ENCODE results near the gene PTPDC1.

The PTPDC1 gene

GRCh38 chr9:94140791-94141790 is 56.8 kb downstream of the PTPDC1 start:
- no peak for DNase-seq (ENCODE audit: extremely low read depth in 1 of 2, low read depth in 1 of 2)

- DNase-seq (ENCODE audit: extremely low read depth in 1 of 2, low read depth in 1 of 2) = no peak
Observed at GRCh38 chr9:94142353-94142752, 58.1 kb downstream of the PTPDC1 start.

GRCh38 chr9:94144394-94144793 is 60.1 kb downstream of the PTPDC1 start:
- DNase-seq (ENCODE audit: extremely low read depth in 1 of 2, low read depth in 1 of 2) = no peak

- DNase-seq (ENCODE audit: extremely low read depth in 1 of 2, low read depth in 1 of 2) = no peak
Observed at GRCh38 chr9:94145640-94146039, 61.4 kb downstream of the PTPDC1 start.

- DNase-seq (ENCODE audit: extremely low read depth in 1 of 2, low read depth in 1 of 2) = no peak
Observed at GRCh38 chr9:94147776-94148175, 63.5 kb downstream of the PTPDC1 start.

DNA sequence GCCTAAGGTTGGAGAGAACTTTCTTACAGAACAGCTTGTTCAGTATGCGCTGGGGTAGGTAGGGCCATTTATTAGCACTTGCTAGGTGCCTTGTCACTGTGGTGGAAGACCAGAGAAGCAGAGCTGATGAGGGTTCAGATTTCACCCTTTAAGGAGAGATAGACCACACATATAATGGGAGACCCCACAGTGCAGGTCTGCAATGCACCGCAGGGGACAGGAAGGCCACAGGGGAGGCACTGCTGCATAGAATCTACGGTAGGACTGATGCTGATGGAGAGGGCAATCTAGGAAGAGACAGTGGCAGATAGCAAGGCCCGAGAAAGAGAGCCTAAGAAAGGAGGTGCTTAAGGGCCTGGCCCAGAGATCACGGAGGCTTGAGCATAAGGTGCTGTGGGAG is 64.2 kb downstream of the PTPDC1 start:
- DNase-seq (ENCODE audit: extremely low read depth in 1 of 2, low read depth in 1 of 2) = no peak

- DNase-seq (ENCODE audit: extremely low read depth in 1 of 2, low read depth in 1 of 2) = no peak
Observed at GRCh38 chr9:94149696-94150095, 65.4 kb downstream of the PTPDC1 start.

DNA sequence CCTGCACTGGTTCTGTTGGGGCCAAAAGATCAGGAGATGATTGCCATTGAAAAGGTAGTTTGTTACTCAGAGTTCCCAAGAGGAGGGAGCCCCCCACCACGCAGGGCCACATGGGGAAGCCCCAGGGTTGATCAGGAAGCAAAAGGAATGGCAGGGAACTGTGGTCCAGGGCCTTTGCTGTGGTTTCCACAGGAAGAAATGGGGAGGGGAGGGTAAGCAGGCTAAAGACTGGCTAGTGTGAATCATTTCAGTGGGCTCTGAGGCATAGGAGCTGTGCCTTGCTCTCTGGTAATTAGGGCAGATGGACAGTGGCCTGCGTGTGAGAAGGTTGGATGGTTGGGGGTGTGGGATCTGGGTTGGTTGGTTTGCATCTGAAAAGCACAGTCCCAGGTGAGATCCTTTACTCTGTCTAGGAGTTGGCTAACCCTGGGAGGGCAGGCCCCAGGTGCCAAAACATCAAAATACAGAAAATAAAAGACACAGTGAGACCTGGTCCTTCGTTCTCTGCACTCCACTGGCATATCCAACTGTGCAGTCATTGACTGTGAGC is 66.1 kb downstream of the PTPDC1 start:
- DNase-seq (ENCODE audit: extremely low read depth in 1 of 2, low read depth in 1 of 2) = no peak

DNA sequence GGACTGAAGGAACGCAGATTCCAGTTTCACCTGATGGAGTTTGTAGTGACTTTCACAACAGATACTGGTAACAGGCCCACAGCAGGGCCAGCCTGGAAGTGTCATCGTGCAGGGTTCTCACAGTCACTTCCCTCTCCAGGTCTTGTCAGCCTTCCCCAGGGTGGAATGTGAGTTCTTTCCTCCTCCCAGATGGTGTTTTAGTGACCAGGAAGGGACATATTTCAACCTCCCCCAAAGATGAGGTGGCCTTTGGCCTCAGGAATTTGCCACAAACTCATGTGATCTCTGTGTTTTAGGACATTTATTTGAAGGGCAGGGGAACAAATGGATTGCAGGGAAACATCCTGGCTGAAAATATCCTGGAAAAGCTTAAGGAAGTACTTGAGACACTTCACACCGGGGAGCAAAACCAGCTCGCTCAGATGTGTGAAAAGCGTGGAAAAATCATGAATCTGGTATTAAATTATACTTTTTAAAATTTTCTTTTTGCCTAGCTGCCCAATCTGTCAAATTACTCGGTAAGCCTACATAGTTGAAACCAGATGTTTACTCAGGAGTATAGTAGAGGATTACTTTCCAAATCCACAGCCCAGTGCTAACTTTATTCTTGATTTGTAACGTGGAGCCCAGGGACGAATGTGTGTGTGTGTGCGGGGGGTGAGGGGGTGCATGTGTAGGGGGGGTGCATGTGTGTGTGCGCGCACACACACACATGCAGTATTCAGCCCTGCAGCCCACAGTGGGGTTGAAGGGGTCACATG is 66.8 kb downstream of the PTPDC1 start:
- no peak for DNase-seq (ENCODE audit: extremely low read depth in 1 of 2, low read depth in 1 of 2)

- DNase-seq (ENCODE audit: extremely low read depth in 1 of 2, low read depth in 1 of 2) = no peak
Observed at GRCh38 chr9:94153905-94154304, 69.6 kb downstream of the PTPDC1 start.

- DNase-seq (ENCODE audit: extremely low read depth in 1 of 2, low read depth in 1 of 2) = no peak
Observed at GRCh38 chr9:94156348-94157049, 72.2 kb downstream of the PTPDC1 start.

DNA sequence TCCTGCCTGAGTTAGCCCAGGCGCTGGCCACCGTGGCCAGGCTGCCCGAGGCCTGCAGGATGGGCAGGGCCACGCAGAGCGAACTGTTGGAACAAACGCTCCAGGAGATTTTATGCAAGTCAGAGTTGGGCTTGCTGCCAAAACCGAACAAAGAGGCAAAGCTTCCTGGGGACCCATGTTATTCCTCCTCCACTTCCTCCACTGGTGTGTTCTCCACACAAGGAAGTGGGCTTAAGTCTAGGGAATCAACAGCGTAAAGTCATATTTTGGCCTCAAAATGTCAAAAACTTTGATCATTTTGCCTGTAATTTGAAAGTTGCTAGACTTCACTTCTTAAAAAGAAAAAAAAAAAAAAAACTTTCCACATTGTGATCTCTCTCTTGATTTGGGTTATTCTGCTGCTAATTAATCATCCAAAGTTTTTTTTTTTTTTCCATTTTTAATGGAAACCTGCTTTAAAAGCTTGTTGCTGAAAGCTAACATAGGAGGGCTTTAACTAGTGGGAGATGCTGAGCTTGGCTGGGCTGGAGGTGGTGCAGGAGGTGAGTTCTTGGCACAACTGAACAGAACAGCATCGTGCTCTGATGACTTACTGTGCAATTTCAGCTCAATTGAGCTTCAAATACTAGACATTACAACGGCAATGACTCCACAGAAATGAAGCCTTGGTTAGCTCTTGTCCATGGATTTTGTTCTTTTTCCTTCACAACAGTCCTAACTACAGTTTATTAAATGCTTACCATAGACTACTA is 73.0 kb downstream of the PTPDC1 start:
- DNase-seq (ENCODE audit: extremely low read depth in 1 of 2, low read depth in 1 of 2) = no peak

All from activated CD8-positive, alpha-beta memory T cell treated with anti-CD3 and anti-CD28 coated beads for 1 hour (primary cell).